G401.6 (cell line): ENCODE results near the gene MAP4K2.

Experiments used
- FAIRE-seq: peaks from 2 replicates; lab custom pipeline; 2012; peaks lifted over from hg19 to GRCh38; lab: Jason Lieb, UNC

MAP4K2 gene

GRCh38 chr11:64754124-64754918 lies 48.7 kb downstream of the MAP4K2 start:
- no peak for FAIRE-seq

GRCh38 chr11:64753380-64754123 lies 49.5 kb downstream of the MAP4K2 start:
- FAIRE-seq = no peak

GRCh38 chr11:64753019-64753379 lies 50.0 kb downstream of the MAP4K2 start:
- no peak for FAIRE-seq

- no peak for FAIRE-seq
Observed at GRCh38 chr11:64752175-64752970, 50.6 kb downstream of the MAP4K2 start.

GRCh38 chr11:64751580-64751979 lies 51.4 kb downstream of the MAP4K2 start:
- FAIRE-seq = no peak

GRCh38 chr11:64751136-64751535 lies 51.9 kb downstream of the MAP4K2 start:
- FAIRE-seq = no peak

- no peak for FAIRE-seq
Observed at GRCh38 chr11:64750361-64751054, 52.5 kb downstream of the MAP4K2 start.

- no peak for FAIRE-seq
Observed at GRCh38 chr11:64747961-64748665, 54.9 kb downstream of the MAP4K2 start.

- FAIRE-seq = no peak
Observed at GRCh38 chr11:64746486-64746885, 56.5 kb downstream of the MAP4K2 start.

- no peak for FAIRE-seq
Observed at GRCh38 chr11:64745521-64746328, 57.3 kb downstream of the MAP4K2 start.

- FAIRE-seq = no peak
Observed at GRCh38 chr11:64745189-64745520, 57.9 kb downstream of the MAP4K2 start.

- no peak for FAIRE-seq
Observed at GRCh38 chr11:64744544-64745188, 58.3 kb downstream of the MAP4K2 start.

- FAIRE-seq = no peak
Observed at GRCh38 chr11:64743591-64744543, 59.1 kb downstream of the MAP4K2 start, which contains the start of gene RASGRP2. RASGRP2 (minus strand) TSS chr11:64744142; CDS start chr11:64742866, 1,276 bp downstream.

- no peak for FAIRE-seq
Observed at GRCh38 chr11:64742889-64743590, 60.0 kb downstream of the MAP4K2 start.

GRCh38 chr11:64742087-64742888 lies 60.7 kb downstream of the MAP4K2 start:
- no peak for FAIRE-seq

- no peak for FAIRE-seq
Observed at GRCh38 chr11:64741375-64742086, 61.5 kb downstream of the MAP4K2 start.

- no peak for FAIRE-seq
Observed at GRCh38 chr11:64739871-64740270, 63.1 kb downstream of the MAP4K2 start.
